ENCODE results near the gene CST9. TPM values are rescaled to one million over a fixed set of nuclear protein-coding genes. Genes with fewer than 3 reads are reported as not detected.

Gene CST9
- total and polyA plus RNA-seq, 2 donors (not counting 3 experiments of a cell fraction or from before 2014, with no cell fraction given): not detected

- no peak overlapping the region for H3K9ac ChIP-seq (replicated peaks; ENCODE audit: extremely low read depth, insufficient read depth, low read length)
- BruUV-seq (replicated peaks): no TSS peak
- no peaks in the 10 kb centered on the region for H3K79me2 ChIP-seq (ENCODE audit: control insufficient read depth, insufficient read depth, low read length)
- H3K9me1 ChIP-seq (replicated peaks; ENCODE audit: control insufficient read depth, extremely low read depth, insufficient read depth, low read length): no peaks in the 10 kb centered on the region
- H2AFZ ChIP-seq (ENCODE audit: low read depth, low read length): no peak overlapping the region
- no peak overlapping the region for H3K27ac ChIP-seq (ENCODE audit: insufficient read depth, low read depth, low read length)
- no peaks in the 10 kb centered on the region for H3K4me1 ChIP-seq (ENCODE audit: control insufficient read depth, extremely low read depth, insufficient read depth, low read length)
- H4K20me1 ChIP-seq (replicated peaks; ENCODE audit: control insufficient read depth, extremely low read depth, insufficient read depth, low read length): no peaks in the 10 kb centered on the region
- ChIA-PET POLR2A (no interaction called here), CTCF (no interaction called here)
- dilution Hi-C loops (cut with MboI; ENCODE audit: extremely low pct_ligation_motif_present, low sequenced_read_pairs) (no loop called here), intact Hi-C loops (cut with micrococcal nuclease) (no loop called here)
- no peaks in the 10 kb centered on the region for H3K27me3 ChIP-seq (ENCODE audit: control insufficient read depth in 2 of 2, insufficient read depth in 2 of 2, low read length in 2 of 2)
- no peaks in the 10 kb centered on the region for H3K36me3 ChIP-seq (ENCODE audit: control insufficient read depth in 2 of 2, extremely low read depth in 1 of 2, insufficient read depth in 2 of 2, low read length in 2 of 2)
- H3K9me3 ChIP-seq (replicated peaks; ENCODE audit: control insufficient read depth, insufficient read depth, low read length): no peaks in the 10 kb centered on the region
- FAIRE-seq (no peak), DNase-seq (ENCODE audit: low read depth, low spot score) (no peak)
- H3K4me3 ChIP-seq (replicated peaks in 1 of 3; ENCODE audit: insufficient read depth in 1 of 3, low read depth in 1 of 3, low read length in 3 of 3): no peak overlapping the region
- TF ChIP-seq, protein P1, sequence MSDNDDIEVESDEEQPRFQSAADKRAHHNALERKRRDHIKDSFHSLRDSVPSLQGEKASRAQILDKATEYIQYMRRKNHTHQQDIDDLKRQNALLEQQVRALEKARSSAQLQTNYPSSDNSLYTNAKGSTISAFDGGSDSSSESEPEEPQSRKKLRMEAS (IDR thresholded peaks at IDR 0.05; ENCODE audit: insufficient read depth, insufficient read length): no peak
- no peak for TF ChIP-seq MYC (IDR thresholded peaks at IDR 0.05; ENCODE audit: low read depth, low read length)
- no peak for TF ChIP-seq POLR2A (IDR thresholded peaks at IDR 0.05; ENCODE audit: low read depth, low read length)
- no peak for TF ChIP-seq GATA2 (IDR thresholded peaks at IDR 0.05; ENCODE audit: insufficient read depth, insufficient read length, low read depth, low read length)
- H3K4me2 ChIP-seq (ENCODE audit: insufficient read depth, low read length): no peak overlapping the region
Measured at GRCh38 chr20:23652371-23652770, 46.7 kb upstream of the CST9 start.

DNA sequence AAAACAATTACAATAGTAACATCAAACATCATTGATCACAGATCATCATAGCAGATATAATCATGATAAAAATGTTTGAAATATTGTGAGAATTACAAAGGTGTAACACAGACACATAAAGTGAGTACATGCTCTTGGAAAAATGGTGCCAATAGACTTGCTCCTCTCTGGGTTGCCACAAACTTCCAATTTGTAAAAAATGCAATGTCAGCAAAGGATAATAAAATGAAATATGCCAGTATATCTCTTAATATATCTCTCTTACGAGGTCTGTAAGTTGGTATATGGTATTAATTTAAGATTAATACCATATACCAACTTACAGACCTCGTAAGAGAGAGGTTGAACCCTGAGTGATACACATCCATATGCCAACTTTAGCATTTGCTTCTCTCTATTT is 45.4 kb upstream of the CST9 start:
- DNase-seq (ENCODE audit: low read depth, low spot score) (no peak), FAIRE-seq (no peak)
- Histone ChIP-seq H3K9ac (replicated peaks; ENCODE audit: extremely low read depth, insufficient read depth, low read length) (no peak overlapping the region), H3K4me3 (replicated peaks in 1 of 3; ENCODE audit: insufficient read depth in 1 of 3, low read depth in 1 of 3, low read length in 3 of 3) (no peak overlapping the region), H3K4me1 (ENCODE audit: control insufficient read depth, extremely low read depth, insufficient read depth, low read length) (peaks cover under 1% of the 10 kb centered on the region), H3K9me3 (replicated peaks; ENCODE audit: control insufficient read depth, insufficient read depth, low read length) (no peaks in the 10 kb centered on the region), H3K4me2 (ENCODE audit: insufficient read depth, low read length) (no peak overlapping the region), H4K20me1 (replicated peaks; ENCODE audit: control insufficient read depth, extremely low read depth, insufficient read depth, low read length) (no peaks in the 10 kb centered on the region), H3K79me2 (ENCODE audit: control insufficient read depth, insufficient read depth, low read length) (no peaks in the 10 kb centered on the region), H3K27me3 (ENCODE audit: control insufficient read depth in 2 of 2, insufficient read depth in 2 of 2, low read length in 2 of 2) (no peaks in the 10 kb centered on the region), H3K9me1 (replicated peaks; ENCODE audit: control insufficient read depth, extremely low read depth, insufficient read depth, low read length) (no peaks in the 10 kb centered on the region), H3K36me3 (ENCODE audit: control insufficient read depth in 2 of 2, extremely low read depth in 1 of 2, insufficient read depth in 2 of 2, low read length in 2 of 2) (no peaks in the 10 kb centered on the region), H2AFZ (ENCODE audit: low read depth, low read length) (no peak overlapping the region), H3K27ac (ENCODE audit: insufficient read depth, low read depth, low read length) (no peak overlapping the region)
- ChIA-PET POLR2A (no interaction called here), CTCF (no interaction called here)
- dilution Hi-C loops (cut with MboI; ENCODE audit: extremely low pct_ligation_motif_present, low sequenced_read_pairs) (no loop called here), intact Hi-C loops (cut with micrococcal nuclease) (no loop called here)
- BruUV-seq (replicated peaks): no TSS peak
- TF ChIP-seq POLR2AphosphoS5 (IDR thresholded peaks at IDR 0.05; ENCODE audit: insufficient read depth, low read depth, low read length): no peak
- TF ChIP-seq POLR2A (IDR thresholded peaks at IDR 0.05; ENCODE audit: low read depth, low read length): no peak
- TF ChIP-seq MYC (IDR thresholded peaks at IDR 0.05; ENCODE audit: low read depth, low read length): no peak
- no peak for TF ChIP-seq JUN (IDR thresholded peaks at IDR 0.05; ENCODE audit: borderline replicate concordance, insufficient read depth, insufficient read length, low read depth)
- TF ChIP-seq GATA2 (IDR thresholded peaks at IDR 0.05; ENCODE audit: insufficient read depth, insufficient read length, low read depth, low read length): no peak
- TF ChIP-seq, protein P1 (IDR thresholded peaks at IDR 0.05; ENCODE audit: insufficient read depth, insufficient read length): no peak
- TF ChIP-seq EZH2 (IDR thresholded peaks at IDR 0.05; ENCODE audit: borderline replicate concordance, low read depth, low read length, severe bottlenecking): no peak
- no peak for TF ChIP-seq CTCF (IDR thresholded peaks at IDR 0.05; ENCODE audit: extremely low read depth in 1 of 2, insufficient read depth in 1 of 2, low read depth in 1 of 2, low read length in 2 of 2)
- TF ChIP-seq FOS (IDR thresholded peaks at IDR 0.05; ENCODE audit: borderline replicate concordance, insufficient read depth, low read length): no peak

Data from endothelial cell of umbilical vein (primary cell).